Endothelial cell of umbilical vein (primary cell): Measurements from ENCODE around the gene PLD4.

Experiments used
- CTCF ChIP-seq, 2 donors: IDR thresholded peaks; 1 replicate in 1 of 2; 2 replicates in 1 of 2; pipeline ENCODE4 v1.5.1; 2011; ENCODE audit warnings: low read length in 2 of 2, mild to moderate bottlenecking in 2 of 2, moderate library complexity in 2 of 2, control low read depth in 1 of 2, inconsistent platforms in 1 of 2, low read depth in 1 of 2; ENCODE audit not compliant: insufficient read depth in 1 of 2; ENCODE audit errors: extremely low read depth in 1 of 2
- EZH2 ChIP-seq: IDR thresholded peaks from 2 replicates; pipeline ENCODE4 v1.6.1; 2012; ENCODE audit warnings: borderline replicate concordance, low read depth, mild to moderate bottlenecking, moderate library complexity, low read length, inconsistent platforms; ENCODE audit not compliant: severe bottlenecking
- FOS ChIP-seq: IDR thresholded peaks from 2 replicates; pipeline ENCODE4 v1.6.1; 2011; ENCODE audit warnings: mild to moderate bottlenecking, low read length, moderate library complexity, borderline replicate concordance; ENCODE audit not compliant: insufficient read depth
- JUN ChIP-seq: IDR thresholded peaks from 2 replicates; pipeline ENCODE4 v1.6.1; 2011; ENCODE audit warnings: borderline replicate concordance, low read depth; ENCODE audit not compliant: insufficient read length, insufficient read depth
- MAX ChIP-seq: IDR thresholded peaks from 2 replicates; pipeline ENCODE4 v1.6.1; 2011; ENCODE audit not compliant: insufficient read depth, insufficient read length
- MYC ChIP-seq: IDR thresholded peaks from one replicate; pipeline ENCODE4 v1.6.1; 2011; ENCODE audit warnings: mild to moderate bottlenecking, low read depth, low read length
- POLR2A ChIP-seq: IDR thresholded peaks from 2 replicates; pipeline ENCODE4 v1.6.1; 2012; ENCODE audit warnings: low read depth, mild to moderate bottlenecking, control low read depth, low read length
- POLR2AphosphoS5 ChIP-seq: IDR thresholded peaks from 2 replicates; pipeline ENCODE4 v1.6.1; 2012; ENCODE audit warnings: low read depth, mild to moderate bottlenecking, control low read depth, low read length, moderate library complexity; ENCODE audit not compliant: insufficient read depth

DNA sequence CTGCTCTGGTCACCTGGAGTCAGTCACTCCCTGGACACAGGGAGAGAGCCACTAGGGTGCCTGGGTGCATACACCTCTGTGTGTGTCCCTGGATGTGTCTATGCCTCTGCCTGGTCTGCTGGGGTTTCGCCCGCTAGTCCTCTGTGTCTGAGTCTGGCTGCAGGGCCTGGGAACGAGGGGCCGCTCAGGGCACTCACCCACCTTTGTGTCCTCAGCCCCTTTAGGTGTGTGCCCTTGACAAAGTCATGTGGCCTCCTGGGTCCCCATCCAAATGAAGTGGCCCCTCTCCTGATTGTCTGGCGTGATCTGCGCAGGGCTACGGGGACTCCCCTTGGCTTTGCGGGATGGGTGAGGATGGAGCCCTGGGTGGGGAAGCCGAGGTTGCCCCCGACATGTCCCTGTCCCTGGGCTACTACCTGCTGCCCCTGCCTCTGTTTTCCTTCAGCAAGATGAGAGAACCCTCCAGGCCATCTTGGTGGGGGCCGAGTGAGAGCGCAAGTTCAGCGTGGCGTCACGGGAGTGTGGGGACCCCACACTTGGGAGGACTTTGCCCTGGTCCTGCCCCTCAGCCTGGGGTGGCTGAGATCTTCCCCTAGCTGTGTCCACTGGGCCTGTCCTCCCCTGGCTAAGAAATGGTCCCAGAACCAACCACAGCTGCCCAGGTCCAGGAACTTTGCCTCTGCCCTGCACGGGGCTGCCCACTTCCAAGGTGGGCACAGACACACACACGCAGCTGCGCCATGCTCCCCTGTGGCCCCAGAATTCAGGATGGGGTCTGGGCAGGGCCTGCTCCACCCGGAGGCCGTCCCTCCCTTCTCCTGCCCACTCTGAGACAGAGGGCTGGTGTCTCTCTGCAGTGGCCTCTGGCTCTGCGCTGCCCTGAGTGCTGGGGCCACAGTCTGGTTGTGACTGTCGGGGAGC, 56.2 kb downstream of the PLD4 start:
- TF ChIP-seq POLR2A (no peak), CTCF (IDR thresholded peaks at IDR 0.05; ENCODE audit: extremely low read depth in 1 of 2, insufficient read depth in 1 of 2, low read depth in 1 of 2, low read length in 2 of 2) (no peak), MYC (no peak), EZH2 (no peak), MAX (no peak), JUN (no peak), FOS (no peak), POLR2AphosphoS5 (no peak)
